Measurements from ENCODE around the gene GALNT17.

Gene GALNT17

DNA sequence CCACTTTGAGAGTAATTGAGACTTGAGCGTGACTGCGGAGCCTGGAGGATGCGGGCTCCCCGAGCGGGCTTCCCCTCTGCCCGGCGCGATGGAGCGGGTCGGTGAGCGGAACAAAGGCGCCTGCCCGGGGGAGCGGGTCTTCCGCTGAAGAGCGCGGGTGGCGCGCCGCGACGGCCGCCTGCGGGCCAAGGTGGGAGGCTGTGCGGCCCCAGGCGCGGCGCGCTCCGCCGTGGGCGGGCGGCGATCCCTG, at the start of gene GALNT17:
Gene GALNT17, plus strand, starts transcription at position 18 of the 250 bp plus-strand sequence.
- no peak within 1 kb of the TSS for H3K4me3 ChIP-seq (ENCODE audit: control insufficient read depth, low read depth, low read length)
- DNase-seq (ENCODE audit: low read depth) = no peak
- TF ChIP-seq, protein P1, sequence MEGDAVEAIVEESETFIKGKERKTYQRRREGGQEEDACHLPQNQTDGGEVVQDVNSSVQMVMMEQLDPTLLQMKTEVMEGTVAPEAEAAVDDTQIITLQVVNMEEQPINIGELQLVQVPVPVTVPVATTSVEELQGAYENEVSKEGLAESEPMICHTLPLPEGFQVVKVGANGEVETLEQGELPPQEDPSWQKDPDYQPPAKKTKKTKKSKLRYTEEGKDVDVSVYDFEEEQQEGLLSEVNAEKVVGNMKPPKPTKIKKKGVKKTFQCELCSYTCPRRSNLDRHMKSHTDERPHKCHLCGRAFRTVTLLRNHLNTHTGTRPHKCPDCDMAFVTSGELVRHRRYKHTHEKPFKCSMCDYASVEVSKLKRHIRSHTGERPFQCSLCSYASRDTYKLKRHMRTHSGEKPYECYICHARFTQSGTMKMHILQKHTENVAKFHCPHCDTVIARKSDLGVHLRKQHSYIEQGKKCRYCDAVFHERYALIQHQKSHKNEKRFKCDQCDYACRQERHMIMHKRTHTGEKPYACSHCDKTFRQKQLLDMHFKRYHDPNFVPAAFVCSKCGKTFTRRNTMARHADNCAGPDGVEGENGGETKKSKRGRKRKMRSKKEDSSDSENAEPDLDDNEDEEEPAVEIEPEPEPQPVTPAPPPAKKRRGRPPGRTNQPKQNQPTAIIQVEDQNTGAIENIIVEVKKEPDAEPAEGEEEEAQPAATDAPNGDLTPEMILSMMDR (IDR thresholded peaks at IDR 0.05; ENCODE audit: control insufficient read depth, insufficient read depth, low read depth, low read length, missing control alignments) = no peak

DNA sequence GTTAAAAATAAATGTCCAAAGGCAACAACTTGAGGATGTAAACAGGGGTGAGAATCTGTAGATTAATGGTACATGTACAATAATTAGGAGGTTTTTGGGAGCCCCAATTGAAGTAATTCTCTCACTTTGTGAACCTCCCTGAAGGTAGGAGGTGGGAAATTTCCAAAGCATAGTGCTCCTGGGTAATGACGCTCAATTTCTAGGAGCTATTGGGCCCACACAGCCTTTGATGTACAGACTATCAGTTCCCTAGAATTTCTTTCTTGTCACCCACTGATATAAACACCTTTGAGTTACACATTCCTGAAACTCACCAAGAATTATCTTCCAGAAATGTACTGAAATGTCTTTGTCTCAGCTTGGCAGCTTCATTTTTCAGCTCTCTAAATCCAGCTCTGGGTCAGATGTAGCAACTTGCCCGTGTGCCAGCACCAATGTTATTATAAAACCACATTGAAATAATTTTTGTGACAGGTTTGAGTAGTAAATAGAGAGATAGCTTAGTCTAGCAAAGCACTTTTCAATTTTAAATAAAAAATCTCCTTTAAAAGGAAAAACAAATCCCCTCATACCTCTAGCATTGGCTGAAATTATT, 36.6 kb upstream of the GALNT17 start:
- no peak for DNase-seq (ENCODE audit: low read depth)
- H3K4me3 ChIP-seq (ENCODE audit: control insufficient read depth, low read depth, low read length) = no peak overlapping the region
- TF ChIP-seq, protein P1 (IDR thresholded peaks at IDR 0.05; ENCODE audit: control insufficient read depth, insufficient read depth, low read depth, low read length, missing control alignments) = no peak

DNA sequence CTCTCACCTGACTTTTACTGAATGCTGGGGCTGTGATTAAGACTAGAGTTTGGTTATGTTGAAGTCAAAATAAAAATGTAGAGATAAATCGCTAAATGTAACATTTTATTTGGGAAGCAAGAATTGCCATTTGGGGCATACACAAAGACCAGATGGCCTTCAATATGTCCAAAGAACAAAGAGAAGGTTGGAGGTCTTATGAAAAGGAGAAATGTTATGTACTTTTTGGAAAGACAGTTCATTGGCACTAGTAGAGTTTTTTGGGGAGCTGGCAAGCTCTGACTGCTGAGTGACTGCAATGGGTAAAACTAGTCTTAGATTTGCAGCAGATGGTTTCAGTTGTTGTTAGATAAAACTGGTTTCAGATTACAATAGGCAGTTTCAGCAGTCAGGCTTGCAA, 35.6 kb upstream of the GALNT17 start:
- no peak overlapping the region for H3K4me3 ChIP-seq (ENCODE audit: control insufficient read depth, low read depth, low read length)
- DNase-seq (ENCODE audit: low read depth) = no peak
- TF ChIP-seq, protein P1 (IDR thresholded peaks at IDR 0.05; ENCODE audit: control insufficient read depth, insufficient read depth, low read depth, low read length, missing control alignments) = no peak

DNA sequence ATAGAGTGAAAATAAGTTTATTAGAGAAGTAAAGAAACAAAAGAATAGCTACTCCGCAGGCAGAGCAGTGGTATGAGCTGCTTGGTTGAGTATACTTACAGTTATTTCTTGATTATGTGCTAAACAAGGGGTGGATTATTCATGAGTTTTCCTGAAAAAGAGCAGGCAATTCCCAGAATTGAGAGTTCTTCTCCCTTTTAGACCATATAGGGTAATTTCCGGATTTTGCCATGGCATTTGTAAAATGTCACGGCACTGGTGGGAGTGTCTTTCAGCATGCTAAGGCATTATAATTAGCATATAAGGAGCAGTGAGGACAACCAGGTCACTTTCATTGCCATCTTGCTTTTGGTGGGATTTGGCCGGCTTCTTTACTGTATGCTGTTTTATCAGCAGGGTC, 25.7 kb upstream of the GALNT17 start:
- no peak overlapping the region for H3K4me3 ChIP-seq (ENCODE audit: control insufficient read depth, low read depth, low read length)
- no peak for DNase-seq (ENCODE audit: low read depth)
- TF ChIP-seq, protein P1 (IDR thresholded peaks at IDR 0.05; ENCODE audit: control insufficient read depth, insufficient read depth, low read depth, low read length, missing control alignments) = no peak

DNA sequence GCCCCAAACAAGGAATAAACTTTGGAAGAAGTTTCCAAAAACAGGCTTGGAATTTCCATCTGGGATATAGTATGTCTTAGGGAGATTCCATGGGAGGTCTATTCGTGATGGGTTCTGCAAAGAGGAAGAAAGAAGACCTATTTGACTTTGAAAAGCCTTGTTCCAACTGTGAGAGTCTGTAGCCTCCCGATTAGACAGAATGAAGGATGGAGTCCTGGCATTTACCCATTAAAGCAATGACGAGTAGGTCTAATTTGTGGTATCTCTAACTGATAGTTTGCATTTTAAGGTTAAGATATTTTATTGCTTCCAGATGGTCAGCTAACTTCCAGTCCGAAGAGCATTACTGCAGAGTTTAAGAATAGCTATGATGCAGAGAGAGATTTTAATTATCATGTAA, 19.5 kb upstream of the GALNT17 start:
- DNase-seq (ENCODE audit: low read depth) = no peak
- TF ChIP-seq, protein P1 (IDR thresholded peaks at IDR 0.05; ENCODE audit: control insufficient read depth, insufficient read depth, low read depth, low read length, missing control alignments) = no peak
- H3K4me3 ChIP-seq (ENCODE audit: control insufficient read depth, low read depth, low read length) = no peak overlapping the region

DNA sequence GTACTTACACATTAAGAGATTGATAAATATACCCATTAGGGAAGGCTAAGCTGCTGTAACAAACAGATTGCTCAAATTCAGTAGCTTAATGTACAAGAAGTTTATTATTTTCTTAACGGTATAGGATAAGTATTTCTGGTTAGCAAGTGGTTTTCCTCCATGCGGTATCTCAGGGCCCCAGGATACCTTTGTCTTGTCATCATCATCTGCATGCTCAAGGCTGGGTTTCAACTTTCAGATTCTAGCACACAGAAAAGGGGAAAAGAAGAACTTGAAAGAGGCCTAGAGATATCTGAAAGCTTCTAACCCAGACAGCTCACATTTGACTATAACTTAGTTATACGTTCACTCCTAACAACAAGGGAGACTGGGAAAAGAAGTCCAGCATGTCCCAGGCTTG, 11.8 kb upstream of the GALNT17 start:
- TF ChIP-seq, protein P1 (IDR thresholded peaks at IDR 0.05; ENCODE audit: control insufficient read depth, insufficient read depth, low read depth, low read length, missing control alignments) = no peak
- DNase-seq (ENCODE audit: low read depth) = no peak
- no peak overlapping the region for H3K4me3 ChIP-seq (ENCODE audit: control insufficient read depth, low read depth, low read length)

DNA sequence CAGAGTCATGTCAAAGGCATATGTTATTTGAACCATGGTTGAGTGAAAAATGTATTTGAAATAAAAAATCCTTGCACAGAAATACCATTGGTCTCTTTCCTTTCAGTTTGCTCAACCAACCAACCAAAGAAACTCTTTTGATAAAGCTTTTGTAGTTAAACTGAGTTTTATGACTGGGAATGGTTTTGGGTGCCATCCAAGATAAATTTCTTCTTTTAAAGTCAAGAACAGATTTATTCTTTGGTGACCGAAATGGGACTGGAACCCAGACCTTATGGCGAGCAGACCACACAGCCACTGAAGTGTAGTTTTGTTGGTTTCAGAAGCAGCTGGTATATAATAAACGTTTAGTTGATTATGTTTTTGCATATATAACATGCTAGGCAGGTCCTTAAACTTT, 2.8 kb upstream of the GALNT17 start:
- H3K4me3 ChIP-seq (ENCODE audit: control insufficient read depth, low read depth, low read length) = no peak overlapping the region
- TF ChIP-seq, protein P1 (IDR thresholded peaks at IDR 0.05; ENCODE audit: control insufficient read depth, insufficient read depth, low read depth, low read length, missing control alignments) = no peak
- DNase-seq (ENCODE audit: low read depth) = no peak
